Measurements from ENCODE around the gene MINDY1.

MINDY1 gene

GRCh38 chr1:151032164-151032563 lies 25.5 kb upstream of the MINDY1 start:
- TF ChIP-seq CTCF (IDR thresholded peaks at IDR 0.05) = no peak

GRCh38 chr1:151026460-151026859 lies 19.8 kb upstream of the MINDY1 start:
- TF ChIP-seq CTCF (IDR thresholded peaks at IDR 0.05) = no peak

GRCh38 chr1:151024540-151025146 lies 17.9 kb upstream of the MINDY1 start:
- peak; percentile 80 for TF ChIP-seq CTCF (IDR thresholded peaks at IDR 0.05)

DNA sequence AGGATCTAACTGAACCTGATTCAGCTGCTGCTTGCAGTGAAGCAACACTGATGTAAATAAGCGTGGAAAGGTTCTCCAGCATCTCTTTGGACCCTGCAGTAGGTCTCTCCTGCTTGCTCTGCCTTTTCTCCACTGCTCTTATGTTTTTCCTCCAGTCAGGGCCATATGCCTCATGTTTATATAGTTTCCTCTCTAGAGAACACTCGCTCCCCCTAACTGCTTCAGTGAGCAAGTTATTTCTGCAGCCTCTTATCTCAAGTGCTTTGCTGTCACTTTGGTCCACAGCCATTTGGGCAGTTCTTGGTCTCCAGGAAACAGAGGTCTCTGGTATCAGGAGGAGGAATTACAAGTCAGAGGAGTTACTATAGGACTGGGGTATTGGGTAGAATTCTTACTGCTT lies 6.8 kb upstream of the MINDY1 start:
- no peak for TF ChIP-seq CTCF (IDR thresholded peaks at IDR 0.05)

DNA sequence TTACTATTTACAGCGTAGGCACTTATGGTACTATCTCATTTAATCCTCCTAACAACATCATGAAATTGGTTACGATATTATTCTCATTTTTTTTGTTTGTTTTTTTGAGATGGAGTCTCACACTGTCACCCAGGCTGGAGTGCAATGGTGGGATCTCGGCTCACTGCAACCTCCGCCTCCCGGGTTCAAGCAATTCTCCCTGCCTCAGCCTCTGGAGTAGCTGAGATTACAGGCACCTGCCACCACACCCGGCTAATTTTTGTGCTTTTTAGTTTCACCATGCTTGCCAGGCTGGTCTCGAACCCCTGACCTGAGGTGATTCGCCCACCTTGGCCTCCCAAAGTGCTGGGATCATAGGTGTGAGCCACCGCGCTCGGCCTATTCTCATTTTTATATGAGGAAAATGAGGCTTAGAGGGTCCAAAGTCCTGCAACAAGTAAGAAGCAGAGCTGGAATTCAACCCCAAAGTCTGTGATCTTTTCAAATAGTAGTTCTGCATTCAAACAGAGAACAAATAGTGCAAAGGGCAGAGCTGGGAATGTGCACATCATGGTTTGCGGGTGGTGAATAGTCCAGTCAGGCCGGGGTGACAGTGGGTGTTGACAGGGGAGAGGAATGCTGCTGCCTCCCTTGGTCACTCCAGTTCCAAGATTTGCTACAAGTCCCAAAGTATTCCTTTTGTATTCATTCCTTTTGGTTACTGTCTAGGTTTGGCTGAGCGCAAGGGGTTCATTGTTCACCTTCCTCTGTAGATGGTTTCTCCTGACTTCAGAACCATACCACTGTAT lies 6.2 kb upstream of the MINDY1 start:
- no peak for TF ChIP-seq CTCF (IDR thresholded peaks at IDR 0.05)

DNA sequence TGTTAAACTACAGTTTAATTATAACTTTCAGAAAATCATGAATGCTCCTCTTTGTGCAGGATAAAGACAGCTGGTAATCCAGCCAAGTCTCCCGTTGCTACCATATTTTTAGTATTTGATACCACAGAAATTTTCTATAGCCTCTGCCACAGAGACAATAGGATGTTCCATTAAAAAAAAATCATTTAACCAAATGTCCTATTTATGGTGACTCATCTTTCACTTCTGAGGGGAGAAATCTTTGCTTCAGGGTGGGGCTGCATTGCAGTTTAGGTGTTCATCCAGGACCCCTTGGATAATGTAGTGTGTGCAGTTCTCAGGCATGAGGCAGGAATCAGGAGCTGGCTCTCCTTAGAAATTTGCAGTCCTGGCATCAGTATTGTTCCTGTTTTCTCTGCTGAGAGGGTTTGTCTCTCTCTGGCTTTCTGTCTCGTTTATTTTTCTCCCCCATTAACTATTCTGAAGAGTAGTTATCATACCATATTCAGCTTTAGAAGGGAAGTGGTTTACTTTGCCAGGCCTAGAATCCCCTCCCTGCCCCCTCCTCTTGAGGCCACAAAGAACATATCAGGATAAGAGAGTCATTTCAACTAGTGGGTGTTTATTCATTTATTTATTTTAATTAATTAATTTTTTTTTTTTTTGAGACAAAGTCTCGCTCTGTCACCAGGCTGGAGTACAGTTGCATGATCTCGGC lies 4.6 kb upstream of the MINDY1 start:
- TF ChIP-seq CTCF (IDR thresholded peaks at IDR 0.05) = no peak

GRCh38 chr1:151010346-151010726 lies 3.6 kb upstream of the MINDY1 start:
- TF ChIP-seq CTCF (IDR thresholded peaks at IDR 0.05) = no peak
